ENCODE data around the gene SPO11. TPM values are rescaled to one million over a fixed set of nuclear protein-coding genes. Genes with fewer than 3 reads are reported as not detected.
A peak's percentile ranks its signal among the peaks of the same experiment; 100 is the strongest.
"Not testable (repeated sequence)": the region's sequence is repeated elsewhere in the genome, so short reads cannot be mapped to it uniquely, and the experiment has no call there.

SPO11 gene
- total RNA-seq, 1 donor from 2014 or later: not detected

GRCh38 chr20:57326667-57327455 lies 2.7 kb upstream of the SPO11 start:
- intact Hi-C loops (cut with DNase I): no loop called here
- DNase-seq: no peak

GRCh38 chr20:57327820-57328219 lies 1.8 kb upstream of the SPO11 start:
- ATAC-seq (ENCODE audit: poor library complexity) (no peak), DNase-seq (no peak)
- intact Hi-C loops (cut with DNase I): no loop called here

More at GRCh38 chr20:57326667-57327455, 2.7 kb upstream of the SPO11 start:
- no peak for ATAC-seq (ENCODE audit: poor library complexity)

- DNase-seq (no peak), ATAC-seq (ENCODE audit: poor library complexity) (no peak)
- intact Hi-C loops (cut with DNase I): no loop called here
Observed at GRCh38 chr20:57330998-57331397, 1.4 kb downstream of the SPO11 start.

DNA sequence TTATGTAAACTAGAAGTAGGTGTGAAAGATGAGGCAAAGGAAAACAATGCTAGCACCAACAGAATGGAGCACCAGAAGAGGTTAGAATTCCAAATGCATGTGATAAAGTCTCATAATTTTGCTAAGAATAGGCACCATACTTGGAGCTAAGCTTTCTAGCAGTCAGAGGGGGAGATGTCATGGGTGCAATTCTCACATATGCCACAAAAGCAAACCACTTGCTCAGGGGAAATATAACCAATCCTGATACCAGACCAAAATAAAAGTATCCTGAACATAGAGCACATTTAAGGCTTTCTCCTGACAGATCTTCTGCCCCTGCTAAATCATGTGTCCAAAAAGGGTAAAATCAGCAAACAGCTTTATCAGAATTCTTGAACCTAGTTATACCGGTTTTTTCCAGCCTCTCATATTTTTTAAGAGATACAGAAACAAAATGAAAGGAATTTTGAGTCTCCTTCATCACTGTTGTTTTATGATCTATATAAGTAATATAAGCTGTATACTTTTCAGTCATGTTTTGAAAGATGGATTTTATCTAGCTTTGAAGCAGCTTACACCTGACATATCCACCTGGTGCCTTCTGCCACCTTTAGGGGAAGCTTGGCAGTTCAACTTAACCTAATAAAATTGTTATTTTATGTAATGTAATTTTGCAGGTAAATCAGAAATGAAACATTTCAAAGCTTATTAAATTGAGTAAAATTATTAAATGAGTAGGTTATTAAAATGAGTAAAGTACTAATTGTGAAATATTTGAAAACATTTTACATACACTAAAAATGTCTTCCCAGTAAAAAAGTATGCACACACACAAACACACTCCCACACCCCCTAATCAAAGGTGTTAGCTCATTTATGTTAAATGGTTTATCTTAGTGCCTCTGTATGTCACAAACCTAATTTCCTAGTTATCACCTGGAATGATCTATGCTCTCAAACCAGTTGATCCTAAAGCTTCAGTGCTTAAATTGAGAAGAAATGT lies 2.8 kb downstream of the SPO11 start:
- DNase-seq: no peak
- intact Hi-C loops (cut with DNase I): no loop called here
- ATAC-seq (ENCODE audit: poor library complexity): no peak

DNA sequence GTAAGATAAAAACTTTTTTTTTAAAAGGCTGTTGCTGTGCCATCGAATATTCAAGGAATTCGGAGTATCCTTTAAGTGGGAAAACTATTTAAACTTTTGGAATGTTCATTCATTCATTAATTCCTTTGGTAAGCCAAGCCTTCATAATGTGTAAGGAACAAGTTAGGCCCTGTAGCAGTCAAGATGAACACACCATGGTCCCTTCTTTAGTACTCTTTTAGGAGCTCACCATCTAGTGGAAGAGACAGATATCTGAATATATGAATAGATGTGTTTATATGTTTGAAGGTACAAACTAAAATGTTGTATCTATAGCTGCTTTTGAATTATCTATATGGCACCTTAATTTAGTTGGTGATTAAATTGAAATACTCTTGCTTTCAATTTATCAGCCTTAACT lies 5.8 kb downstream of the SPO11 start:
- intact Hi-C loops (cut with DNase I): loop anchor here (5.0 kb wide), 1 partner anchor 243 kb away; no protein-coding TSS in a partner anchor
- no peak for DNase-seq
- no peak for ATAC-seq (ENCODE audit: poor library complexity)

DNA sequence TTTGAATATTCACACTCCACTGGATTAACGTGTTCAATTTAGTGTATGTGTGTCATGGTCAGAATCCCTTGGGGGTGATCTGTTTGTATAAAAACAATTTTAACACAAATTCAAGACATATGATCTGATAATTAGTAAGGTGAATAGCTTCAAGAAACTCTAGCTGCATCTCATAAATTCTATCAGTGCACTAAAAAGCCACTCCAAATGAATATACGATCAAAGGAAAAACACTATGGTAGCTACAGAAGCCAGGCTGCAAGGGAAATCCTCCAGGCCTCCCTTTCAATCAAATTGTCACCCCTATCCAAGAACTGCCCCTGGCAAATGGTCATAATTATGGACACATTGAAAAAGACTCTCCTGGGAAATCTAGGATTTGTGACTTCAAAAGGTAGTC lies 12.1 kb downstream of the SPO11 start:
- ATAC-seq (ENCODE audit: poor library complexity): no peak
- intact Hi-C loops (cut with DNase I): no loop called here
- DNase-seq: no peak

GRCh38 chr20:57342829-57343228 lies 13.2 kb downstream of the SPO11 start:
- no peak for DNase-seq
- ATAC-seq (ENCODE audit: poor library complexity): no peak
- intact Hi-C loops (cut with DNase I): no loop called here

GRCh38 chr20:57346477-57346876 lies 16.9 kb downstream of the SPO11 start:
- intact Hi-C loops (cut with DNase I): loop anchor here (2.0 kb wide), 1 partner anchor 258 kb away; no protein-coding TSS in a partner anchor
- ATAC-seq (ENCODE audit: poor library complexity): peak; percentile 65
- peak; percentile 74 for DNase-seq

DNA sequence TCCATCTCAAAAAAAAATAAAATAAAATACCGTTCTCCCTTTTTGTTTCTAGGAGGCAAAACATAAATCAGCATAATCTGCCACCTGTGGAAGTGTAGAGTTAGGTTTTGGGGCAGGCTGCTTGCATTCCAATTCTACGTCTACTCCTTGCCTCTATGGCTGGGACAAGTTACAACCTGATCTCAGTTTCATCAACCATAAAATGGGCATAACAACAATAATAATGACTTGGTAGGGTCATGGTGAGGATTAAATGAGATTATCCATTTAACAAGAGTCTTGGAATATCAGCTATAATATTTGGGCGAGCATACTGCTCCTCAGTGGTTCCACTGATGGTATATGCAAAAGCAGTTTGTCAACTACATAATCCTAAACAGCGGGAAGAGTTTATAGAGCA lies 17.8 kb downstream of the SPO11 start:
- intact Hi-C loops (cut with DNase I): loop anchor here (2.0 kb wide), 1 partner anchor 259 kb away; no protein-coding TSS in a partner anchor
- ATAC-seq (ENCODE audit: poor library complexity) (no peak), DNase-seq (no peak)

DNA sequence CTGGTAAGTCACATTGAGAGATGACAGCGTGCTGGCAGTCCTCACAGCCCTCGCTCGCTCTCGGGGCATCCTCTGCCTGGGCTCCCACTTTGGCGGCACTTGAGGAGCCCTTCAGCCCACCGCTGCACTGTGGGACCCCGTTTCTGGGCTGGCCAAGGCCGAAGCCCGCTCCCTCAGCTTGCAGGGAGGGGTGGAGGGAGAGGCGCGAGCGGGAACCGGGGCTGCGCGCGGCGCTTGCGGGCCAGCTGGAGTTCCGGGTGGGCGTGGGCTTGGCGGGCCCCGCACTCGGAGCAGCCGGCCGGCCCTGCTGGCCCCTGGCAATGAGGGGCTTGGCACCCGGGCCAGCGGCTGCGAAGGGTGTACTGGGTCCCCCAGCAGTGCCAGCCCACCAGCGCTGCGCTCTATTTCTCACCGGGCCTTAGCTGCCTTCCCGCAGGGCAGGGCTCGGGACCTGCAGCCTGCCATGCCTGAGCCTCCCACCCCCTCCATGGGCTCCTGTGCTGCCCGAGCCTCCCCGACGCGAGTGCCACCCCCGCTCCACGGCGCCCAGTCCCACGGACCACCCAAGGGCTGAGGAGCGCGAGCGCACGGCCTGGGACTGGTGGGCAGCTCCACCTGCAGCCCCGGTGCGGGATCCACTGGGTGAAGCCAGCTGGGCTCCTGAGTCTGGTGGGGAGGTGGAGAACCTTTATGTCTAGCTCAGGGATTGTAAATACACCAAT lies 18.8 kb downstream of the SPO11 start:
- intact Hi-C loops (cut with DNase I); ATAC-seq (ENCODE audit: poor library complexity); DNase-seq: not testable (repeated sequence)

DNA sequence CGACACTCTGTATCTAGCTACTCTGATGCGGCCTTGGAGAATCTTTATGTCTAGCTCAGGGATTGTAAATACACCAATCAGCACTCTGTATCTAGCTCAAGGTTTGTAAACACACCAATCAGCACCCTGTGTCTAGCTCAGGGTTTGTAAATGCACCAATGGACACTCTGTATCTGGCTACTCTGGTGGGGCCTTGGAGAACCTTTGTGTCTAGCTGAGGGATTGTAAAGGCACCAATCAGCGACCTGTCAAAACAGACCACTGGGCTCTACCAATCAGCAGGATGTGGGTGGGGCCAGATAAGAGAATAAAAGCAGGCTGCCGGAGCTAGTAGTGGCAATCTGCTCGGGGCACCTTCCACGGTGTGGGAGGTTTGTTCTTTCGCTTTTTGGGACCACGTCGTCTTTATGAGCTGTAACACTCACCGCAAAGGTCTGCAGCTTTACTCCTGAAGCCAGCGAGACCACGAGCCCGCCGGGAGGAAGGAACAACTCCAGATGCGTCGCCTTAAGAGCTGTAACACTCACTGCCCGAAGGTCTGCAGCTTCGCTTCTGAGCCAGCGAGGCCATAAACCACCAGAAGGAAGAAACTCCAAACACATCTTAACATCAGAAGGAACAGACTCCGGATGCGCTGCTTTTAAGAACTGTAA lies 19.4 kb downstream of the SPO11 start:
- ATAC-seq (ENCODE audit: poor library complexity); intact Hi-C loops (cut with DNase I); DNase-seq: not testable (repeated sequence)

DNA sequence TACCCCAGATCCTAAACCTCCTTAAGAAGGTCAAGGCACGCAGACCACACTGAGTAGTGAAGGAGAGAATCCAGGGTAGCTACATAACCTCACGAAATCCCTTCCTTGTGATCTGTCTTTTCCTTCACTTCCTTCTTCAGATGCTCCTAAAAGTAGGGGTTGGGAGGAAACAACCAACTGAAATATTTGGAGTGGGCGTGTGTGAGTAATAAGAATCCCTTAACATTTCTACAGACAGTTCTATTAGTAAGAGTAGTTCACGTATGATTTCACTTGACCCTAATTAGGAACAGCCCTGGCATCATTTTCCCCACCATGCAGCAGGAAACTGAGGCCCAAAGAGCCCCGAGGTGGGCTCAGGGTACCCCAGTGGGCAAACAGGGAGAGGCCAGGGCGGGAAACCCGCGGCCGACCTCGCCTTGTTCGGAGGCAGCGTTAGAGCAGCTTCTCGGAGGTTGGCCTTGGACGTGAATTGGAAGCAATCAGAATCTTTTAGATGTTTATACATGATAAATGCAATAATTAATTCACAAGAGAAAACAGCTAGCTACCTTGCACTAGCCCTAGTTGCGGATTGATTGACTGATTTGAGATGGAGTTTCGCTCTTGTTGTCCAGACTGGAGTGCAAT lies 20.6 kb downstream of the SPO11 start:
- ATAC-seq (ENCODE audit: poor library complexity) (no peak), DNase-seq (no peak)
- intact Hi-C loops (cut with DNase I): no loop called here

DNA sequence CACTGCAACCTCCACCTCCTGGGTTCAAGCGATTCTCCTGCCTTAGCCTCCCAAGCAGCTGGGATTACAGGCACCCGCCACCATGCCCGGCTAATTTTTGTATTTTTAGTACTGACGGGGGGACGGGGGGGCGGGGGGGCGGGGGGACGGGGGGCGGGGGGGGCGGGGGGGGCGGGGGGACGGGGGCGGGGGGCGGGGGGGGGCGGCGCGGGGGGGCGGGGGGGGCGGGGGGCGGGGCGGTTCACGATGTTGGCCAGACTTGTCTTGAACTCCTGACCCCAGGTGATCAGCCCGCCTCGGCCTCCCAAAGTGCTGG lies 21.1 kb downstream of the SPO11 start:
- DNase-seq; intact Hi-C loops (cut with DNase I); ATAC-seq (ENCODE audit: poor library complexity): not testable (repeated sequence)

DNA sequence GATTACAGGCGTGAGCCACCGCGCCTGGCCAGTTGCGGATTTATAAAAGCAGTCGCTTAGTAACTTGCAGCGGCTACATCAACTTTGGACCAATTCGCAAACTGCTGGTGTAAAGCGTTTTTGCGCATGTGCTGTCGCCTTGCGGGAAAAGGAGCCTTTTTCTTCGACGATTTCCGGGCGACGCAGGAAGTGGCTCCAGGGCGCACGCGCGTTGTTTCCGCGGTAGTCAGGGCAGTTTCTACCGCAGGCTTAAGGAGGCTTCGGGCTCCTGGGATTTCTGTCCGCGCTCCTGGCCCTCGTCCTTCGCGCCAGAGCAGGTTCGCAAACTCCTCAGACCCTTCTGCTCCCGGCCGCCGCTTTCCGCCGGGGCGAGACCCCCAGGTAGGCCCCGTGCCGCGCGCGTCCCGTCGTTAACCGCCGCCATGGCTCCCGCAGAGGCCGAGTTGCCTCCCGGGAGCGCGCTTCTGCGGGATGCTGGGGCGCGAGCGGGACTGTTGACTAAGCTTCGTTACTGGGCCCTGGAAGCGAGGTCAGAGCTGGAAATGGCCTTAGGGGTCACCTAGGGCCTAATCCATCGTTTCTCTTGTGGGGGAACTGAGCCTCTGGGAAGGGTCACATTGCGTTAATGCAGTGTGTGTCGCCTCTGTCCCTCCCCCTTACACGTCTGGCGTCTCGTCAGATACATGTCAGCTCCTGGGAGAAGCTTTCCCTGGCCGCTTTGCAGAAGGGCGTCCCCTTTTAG lies 21.6 kb downstream of the SPO11 start, which contains the start of gene RAE1:
RAE1 (plus strand) TSS at position 214 of the 742 bp plus-strand sequence. CDS start 2,784 bp downstream, outside the sequence.
- DNase-seq (peak; percentile 94), ATAC-seq (ENCODE audit: poor library complexity) (peak; percentile 94)
- intact Hi-C loops (cut with DNase I): no loop called here

GRCh38 chr20:57352305-57352704 lies 22.7 kb downstream of the SPO11 start:
- DNase-seq (no peak), ATAC-seq (ENCODE audit: poor library complexity) (no peak)
- intact Hi-C loops (cut with DNase I): no loop called here

GRCh38 chr20:57353351-57353750 lies 23.7 kb downstream of the SPO11 start:
- no peak for DNase-seq
- intact Hi-C loops (cut with DNase I): no loop called here
- no peak for ATAC-seq (ENCODE audit: poor library complexity)

GRCh38 chr20:57361517-57361916 lies 31.9 kb downstream of the SPO11 start:
- DNase-seq (no peak), ATAC-seq (ENCODE audit: poor library complexity) (no peak)
- intact Hi-C loops (cut with DNase I): no loop called here

All from Right ventricle myocardium superior (tissue), 1 donor.